ENCODE results near the gene ADAM22.

The ADAM22 gene

GRCh38 chr7:88218429-88218745 is 284.3 kb downstream of the ADAM22 start:
- no peaks in the 10 kb centered on the region for H3K27me3 ChIP-seq (ENCODE audit: insufficient read depth, low read length)
- no CpG with 5 or more reads among the region's 5 CpGs for WGBS (ENCODE audit: extremely low coverage, insufficient coverage, insufficient read length)
- H2BK5ac ChIP-seq (ENCODE audit: low read depth, low read length, poor library complexity): no peak overlapping the region
- no peak overlapping the region for H4K12ac ChIP-seq (ENCODE audit: low read depth, low read length)
- no peak overlapping the region for H4K91ac ChIP-seq (ENCODE audit: low read depth, low read length)
- H2BK120ac ChIP-seq (ENCODE audit: insufficient read depth, low read length, poor library complexity): no peak overlapping the region
- peaks cover 5% of the 10 kb centered on the region for H3K79me2 ChIP-seq (ENCODE audit: control insufficient read depth, insufficient read depth, low read length, poor library complexity)
- no peak overlapping the region for H2AFZ ChIP-seq (ENCODE audit: insufficient read depth, low read length, poor library complexity)
- no peak overlapping the region for H3K4me3 ChIP-seq (ENCODE audit: low read depth, low read length)
- H3K9ac ChIP-seq (ENCODE audit: low read length): no peak overlapping the region
- no peaks in the 10 kb centered on the region for H3K9me3 ChIP-seq (ENCODE audit: insufficient read depth, low read depth, low read length)
- peak overlapping the region; percentile 61 for H3K4me2 ChIP-seq (ENCODE audit: low read length)
- H3K27ac ChIP-seq (ENCODE audit: low read depth, low read length): no peak overlapping the region
- H3K18ac ChIP-seq (ENCODE audit: low read length): no peak overlapping the region
- no peak overlapping the region for H3K4ac ChIP-seq (ENCODE audit: low read depth, low read length)
- H2BK12ac ChIP-seq (ENCODE audit: low read length): no peak overlapping the region
- DNase-seq: no peak
- no peak overlapping the region for H3K14ac ChIP-seq (ENCODE audit: low read length)
- H3K36me3 ChIP-seq (ENCODE audit: control insufficient read depth in 1 of 2, insufficient read depth in 2 of 2, low read length in 2 of 2): peaks cover 6 to 7% of the 10 kb centered on the region in 2 experiments
- no peak overlapping the region for H2AK5ac ChIP-seq (ENCODE audit: low read length)
- peaks cover 5% of the 10 kb centered on the region for H3K79me1 ChIP-seq (ENCODE audit: low read length)
- H3K4me1 ChIP-seq (ENCODE audit: control insufficient read depth in 1 of 2, insufficient read depth in 2 of 2, low read length in 2 of 2): peaks cover 5% of the 10 kb centered on the region in 2 experiments
- H3K23ac ChIP-seq (ENCODE audit: low read length): no peak overlapping the region
- H4K8ac ChIP-seq (ENCODE audit: low read depth, low read length): no peak overlapping the region

GRCh38 chr7:88218836-88219605 is 285.0 kb downstream of the ADAM22 start:
- H3K79me2 ChIP-seq (ENCODE audit: control insufficient read depth, insufficient read depth, low read length, poor library complexity): peaks cover 5% of the 10 kb centered on the region
- no peak overlapping the region for H2AK5ac ChIP-seq (ENCODE audit: low read length)
- no peak overlapping the region for H3K14ac ChIP-seq (ENCODE audit: low read length)
- peaks cover 5% of the 10 kb centered on the region in 2 experiments for H3K4me1 ChIP-seq (ENCODE audit: control insufficient read depth in 1 of 2, insufficient read depth in 2 of 2, low read length in 2 of 2)
- DNase-seq: peak in 1 of 2 donors; percentile 36
- H3K9ac ChIP-seq (ENCODE audit: low read length): no peak overlapping the region
- H3K36me3 ChIP-seq (ENCODE audit: control insufficient read depth in 1 of 2, insufficient read depth in 2 of 2, low read length in 2 of 2): peaks cover 6 to 7% of the 10 kb centered on the region in 2 experiments
- H3K23ac ChIP-seq (ENCODE audit: low read length): no peak overlapping the region
- no peak overlapping the region for H3K27ac ChIP-seq (ENCODE audit: low read depth, low read length)
- H2AFZ ChIP-seq (ENCODE audit: insufficient read depth, low read length, poor library complexity): no peak overlapping the region
- H4K8ac ChIP-seq (ENCODE audit: low read depth, low read length): no peak overlapping the region
- H3K27me3 ChIP-seq (ENCODE audit: insufficient read depth, low read length): no peaks in the 10 kb centered on the region
- H3K9me3 ChIP-seq (ENCODE audit: insufficient read depth, low read depth, low read length): no peaks in the 10 kb centered on the region
- H3K4me2 ChIP-seq (ENCODE audit: low read length): peak overlapping the region; percentile 61
- H2BK12ac ChIP-seq (ENCODE audit: low read length): no peak overlapping the region
- no CpG with 5 or more reads among the region's 27 CpGs for WGBS (ENCODE audit: extremely low coverage, insufficient coverage, insufficient read length)
- H4K12ac ChIP-seq (ENCODE audit: low read depth, low read length): no peak overlapping the region
- H3K4ac ChIP-seq (ENCODE audit: low read depth, low read length): no peak overlapping the region
- no peak overlapping the region for H2BK5ac ChIP-seq (ENCODE audit: low read depth, low read length, poor library complexity)
- no peak overlapping the region for H3K18ac ChIP-seq (ENCODE audit: low read length)
- H3K4me3 ChIP-seq (ENCODE audit: low read depth, low read length): peak overlapping the region; percentile 66
- no peak overlapping the region for H4K91ac ChIP-seq (ENCODE audit: low read depth, low read length)
- no peak overlapping the region for H2BK120ac ChIP-seq (ENCODE audit: insufficient read depth, low read length, poor library complexity)
- peaks cover 5% of the 10 kb centered on the region for H3K79me1 ChIP-seq (ENCODE audit: low read length)

- H3K36me3 ChIP-seq (ENCODE audit: control insufficient read depth in 1 of 2, insufficient read depth in 2 of 2, low read length in 2 of 2): peaks cover 6 to 7% of the 10 kb centered on the region in 2 experiments
- no CpG with 5 or more reads among the region's 75 CpGs for WGBS (ENCODE audit: extremely low coverage, insufficient coverage, insufficient read length)
These were observed 286.0 kb downstream of the ADAM22 start, which contains the start of gene SRI for GRCh38 chr7:88219781-88220747. Gene SRI, minus strand, starts transcription at chr7:88220038. Its CDS starts 12 bp downstream, at chr7:88220026.

GRCh38 chr7:88223265-88223664 is 289.2 kb downstream of the ADAM22 start:
- Histone ChIP-seq H3K9me3 (ENCODE audit: insufficient read depth, low read depth, low read length) (no peaks in the 10 kb centered on the region), H3K4me3 (ENCODE audit: low read depth, low read length) (no peak overlapping the region), H3K4me1 (ENCODE audit: control insufficient read depth in 1 of 2, insufficient read depth in 2 of 2, low read length in 2 of 2) (peaks cover 3% of the 10 kb centered on the region in 2 experiments), H3K79me2 (ENCODE audit: control insufficient read depth, insufficient read depth, low read length, poor library complexity) (peaks cover 5% of the 10 kb centered on the region), H3K36me3 (ENCODE audit: control insufficient read depth in 1 of 2, insufficient read depth in 2 of 2, low read length in 2 of 2) (no peaks in the 10 kb centered on the region), H2BK5ac (ENCODE audit: low read depth, low read length, poor library complexity) (no peak overlapping the region), H3K18ac (ENCODE audit: low read length) (no peak overlapping the region), H2BK12ac (ENCODE audit: low read length) (no peak overlapping the region), H4K12ac (ENCODE audit: low read depth, low read length) (no peak overlapping the region), H3K79me1 (ENCODE audit: low read length) (peaks cover 5% of the 10 kb centered on the region), H2AK5ac (ENCODE audit: low read length) (no peak overlapping the region), H3K14ac (ENCODE audit: low read length) (no peak overlapping the region), H4K8ac (ENCODE audit: low read depth, low read length) (no peak overlapping the region), H3K27me3 (ENCODE audit: insufficient read depth, low read length) (no peaks in the 10 kb centered on the region), H3K4me2 (ENCODE audit: low read length) (no peak overlapping the region), H4K91ac (ENCODE audit: low read depth, low read length) (no peak overlapping the region), H3K4ac (ENCODE audit: low read depth, low read length) (no peak overlapping the region), H2BK120ac (ENCODE audit: insufficient read depth, low read length, poor library complexity) (no peak overlapping the region), H3K27ac (ENCODE audit: low read depth, low read length) (no peak overlapping the region), H3K23ac (ENCODE audit: low read length) (no peak overlapping the region), H3K9ac (ENCODE audit: low read length) (no peak overlapping the region), H2AFZ (ENCODE audit: insufficient read depth, low read length, poor library complexity) (no peak overlapping the region)
- peak; percentile 59 to 78 for DNase-seq
- WGBS (ENCODE audit: extremely low coverage, insufficient coverage, insufficient read length): no CpG with 5 or more reads among the region's 2 CpGs

More at GRCh38 chr7:88219781-88220747, 286.0 kb downstream of the ADAM22 start, which contains the start of gene SRI:
- DNase-seq: peak; percentile 90 to 94
- Histone ChIP-seq H3K79me2 (ENCODE audit: control insufficient read depth, insufficient read depth, low read length, poor library complexity) (peaks cover 5% of the 10 kb centered on the region), H3K4ac (ENCODE audit: low read depth, low read length) (peak within 1 kb of the TSS; percentile 77), H3K9me3 (ENCODE audit: insufficient read depth, low read depth, low read length) (no peaks in the 10 kb centered on the region), H2AFZ (ENCODE audit: insufficient read depth, low read length, poor library complexity) (peak within 1 kb of the TSS; percentile 93), H3K9ac (ENCODE audit: low read length) (peak within 1 kb of the TSS; percentile 94), H2BK5ac (ENCODE audit: low read depth, low read length, poor library complexity) (peak within 1 kb of the TSS; percentile 98), H3K79me1 (ENCODE audit: low read length) (peaks cover 5% of the 10 kb centered on the region), H3K27ac (ENCODE audit: low read depth, low read length) (peak within 1 kb of the TSS; percentile 57), H3K14ac (ENCODE audit: low read length) (peak within 1 kb of the TSS; percentile 98), H3K4me1 (ENCODE audit: control insufficient read depth in 1 of 2, insufficient read depth in 2 of 2, low read length in 2 of 2) (peaks cover 5% of the 10 kb centered on the region in 2 experiments), H2BK120ac (ENCODE audit: insufficient read depth, low read length, poor library complexity) (peak within 1 kb of the TSS; percentile 100), H3K27me3 (ENCODE audit: insufficient read depth, low read length) (no peaks in the 10 kb centered on the region), H3K4me3 (ENCODE audit: low read depth, low read length) (peak within 1 kb of the TSS; percentile 95), H4K91ac (ENCODE audit: low read depth, low read length) (peak within 1 kb of the TSS; percentile 99), H2BK12ac (ENCODE audit: low read length) (peak within 1 kb of the TSS; percentile 100), H2AK5ac (ENCODE audit: low read length) (no peak within 1 kb of the TSS), H3K18ac (ENCODE audit: low read length) (peak within 1 kb of the TSS; percentile 94), H4K12ac (ENCODE audit: low read depth, low read length) (peak within 1 kb of the TSS; percentile 93), H3K4me2 (ENCODE audit: low read length) (peak within 1 kb of the TSS; percentile 80), H3K23ac (ENCODE audit: low read length) (no peak within 1 kb of the TSS), H4K8ac (ENCODE audit: low read depth, low read length) (peak within 1 kb of the TSS; percentile 97)
